ENCODE results near the gene ATG9B.

Gene ATG9B

DNA sequence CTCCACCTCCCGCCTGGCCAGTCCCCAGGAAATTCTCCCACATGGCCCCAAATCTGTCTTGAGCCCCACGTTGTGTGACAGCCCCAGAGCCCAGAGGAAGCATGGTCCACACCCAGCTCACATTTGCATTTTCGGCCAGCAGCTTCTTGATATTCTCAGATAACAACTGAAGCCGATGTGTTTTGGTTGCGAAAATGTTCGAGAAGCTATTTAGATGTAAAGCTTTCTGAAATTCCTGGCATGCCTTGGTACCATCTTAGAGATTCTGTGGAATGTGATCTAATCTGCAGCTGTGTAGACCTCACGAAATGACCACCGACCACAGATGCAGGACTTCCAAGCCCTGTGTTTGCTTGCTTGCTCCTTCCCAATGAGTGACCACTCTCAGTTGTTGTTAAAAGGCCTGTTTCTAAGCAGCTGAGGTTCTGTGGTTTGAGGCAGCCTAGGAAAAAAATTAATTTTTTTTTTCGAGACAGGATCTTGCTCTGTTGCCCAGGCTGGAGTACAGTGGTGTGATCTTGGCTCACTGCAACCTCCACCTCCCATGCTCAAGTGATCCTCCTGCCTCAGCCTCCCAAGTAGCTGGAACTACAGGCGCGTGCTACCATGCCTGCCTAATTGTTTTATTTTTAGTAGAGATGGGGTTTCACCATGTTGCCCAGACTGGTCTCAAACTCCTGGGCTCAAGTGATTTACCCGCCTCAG lies 43.9 kb upstream of the ATG9B start:
- TF ChIP-seq, protein P1, sequence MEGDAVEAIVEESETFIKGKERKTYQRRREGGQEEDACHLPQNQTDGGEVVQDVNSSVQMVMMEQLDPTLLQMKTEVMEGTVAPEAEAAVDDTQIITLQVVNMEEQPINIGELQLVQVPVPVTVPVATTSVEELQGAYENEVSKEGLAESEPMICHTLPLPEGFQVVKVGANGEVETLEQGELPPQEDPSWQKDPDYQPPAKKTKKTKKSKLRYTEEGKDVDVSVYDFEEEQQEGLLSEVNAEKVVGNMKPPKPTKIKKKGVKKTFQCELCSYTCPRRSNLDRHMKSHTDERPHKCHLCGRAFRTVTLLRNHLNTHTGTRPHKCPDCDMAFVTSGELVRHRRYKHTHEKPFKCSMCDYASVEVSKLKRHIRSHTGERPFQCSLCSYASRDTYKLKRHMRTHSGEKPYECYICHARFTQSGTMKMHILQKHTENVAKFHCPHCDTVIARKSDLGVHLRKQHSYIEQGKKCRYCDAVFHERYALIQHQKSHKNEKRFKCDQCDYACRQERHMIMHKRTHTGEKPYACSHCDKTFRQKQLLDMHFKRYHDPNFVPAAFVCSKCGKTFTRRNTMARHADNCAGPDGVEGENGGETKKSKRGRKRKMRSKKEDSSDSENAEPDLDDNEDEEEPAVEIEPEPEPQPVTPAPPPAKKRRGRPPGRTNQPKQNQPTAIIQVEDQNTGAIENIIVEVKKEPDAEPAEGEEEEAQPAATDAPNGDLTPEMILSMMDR (IDR thresholded peaks at IDR 0.05; ENCODE audit: control extremely low read depth, extremely low read depth, low read depth, missing control alignments): no peak
- ChIA-PET CTCF (interaction anchor here (0.8 to 1.5 kb wide), 3 partner anchors 16 to 56 kb away, joined by 3 to 4 read pairs (median 3); no protein-coding TSS in a partner anchor), POLR2A (no interaction called here)
- DNase-seq (ENCODE audit: extremely low spot score): no peak

GRCh38 chr7:151066273-151066974 lies 42.1 kb upstream of the ATG9B start:
- CTCF ChIA-PET: interaction anchor here (0.8 to 1.5 kb wide), 3 partner anchors 10 to 58 kb away, joined by 3 to 4 read pairs (median 4); no protein-coding TSS in a partner anchor
- POLR2A ChIA-PET: interaction anchor here (0.6 kb wide), 1 partner anchor 1065 kb away, joined by 3 read pairs; no protein-coding TSS in a partner anchor
- DNase-seq (ENCODE audit: extremely low spot score): no peak
- TF ChIP-seq, protein P1 (IDR thresholded peaks at IDR 0.05; ENCODE audit: control extremely low read depth, extremely low read depth, low read depth, missing control alignments): no peak

- TF ChIP-seq, protein P1 (IDR thresholded peaks at IDR 0.05; ENCODE audit: control extremely low read depth, extremely low read depth, low read depth, missing control alignments): no peak
- ChIA-PET POLR2A (interaction anchor here (0.6 kb wide), 1 partner anchor 1066 kb away, joined by 3 read pairs; no protein-coding TSS in a partner anchor), CTCF (no interaction called here)
- no peak for DNase-seq (ENCODE audit: extremely low spot score)
Observed at GRCh38 chr7:151065516-151065915, 41.2 kb upstream of the ATG9B start.

- CTCF ChIA-PET: no interaction called here
- POLR2A ChIA-PET: no interaction called here
- TF ChIP-seq, protein P1 (IDR thresholded peaks at IDR 0.05; ENCODE audit: control extremely low read depth, extremely low read depth, low read depth, missing control alignments): no peak
- no peak for DNase-seq (ENCODE audit: extremely low spot score)
Observed at GRCh38 chr7:151064993-151065392, 40.7 kb upstream of the ATG9B start.

- POLR2A ChIA-PET: no interaction called here
- TF ChIP-seq, protein P1 (IDR thresholded peaks at IDR 0.05; ENCODE audit: control extremely low read depth, extremely low read depth, low read depth, missing control alignments): no peak
- DNase-seq (ENCODE audit: extremely low spot score): no peak
- CTCF ChIA-PET: no interaction called here
Observed at GRCh38 chr7:151064454-151064853, 40.2 kb upstream of the ATG9B start.

GRCh38 chr7:151063212-151063561 lies 38.9 kb upstream of the ATG9B start:
- ChIA-PET POLR2A (no interaction called here), CTCF (interaction anchor here (2.5 kb wide), 1 partner anchor 13 kb away, joined by 7 read pairs; no protein-coding TSS in a partner anchor)
- TF ChIP-seq, protein P1 (IDR thresholded peaks at IDR 0.05; ENCODE audit: control extremely low read depth, extremely low read depth, low read depth, missing control alignments): no peak
- DNase-seq (ENCODE audit: extremely low spot score): no peak
